ENCODE measurements around the gene RIPOR2. TPM values are rescaled to one million over a fixed set of nuclear protein-coding genes. Genes with fewer than 3 reads are reported as not detected.

The RIPOR2 gene
- total RNA-seq, 1 donor from 2014 or later = 38.0 TPM

DNA sequence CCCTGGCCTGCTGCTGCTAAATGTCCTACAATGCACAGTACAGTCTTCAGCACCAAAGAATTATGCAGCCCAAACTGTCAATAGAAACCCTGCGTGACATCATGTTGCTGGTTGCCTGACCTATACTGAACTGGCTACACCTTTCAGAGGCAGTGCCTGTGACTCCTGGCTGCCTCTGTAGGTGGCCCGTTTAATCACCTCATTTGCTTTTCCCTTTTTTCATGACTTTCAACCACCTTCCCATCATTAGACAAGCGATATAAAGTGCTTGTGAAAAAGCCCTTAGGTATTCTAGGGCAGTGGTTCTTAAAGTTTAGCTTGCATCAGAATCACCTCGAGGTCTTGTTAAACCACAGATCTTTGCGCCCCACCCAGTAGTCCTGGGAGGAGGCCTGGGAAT lies 33.0 kb upstream of the RIPOR2 start:
- TF ChIP-seq, protein P1, sequence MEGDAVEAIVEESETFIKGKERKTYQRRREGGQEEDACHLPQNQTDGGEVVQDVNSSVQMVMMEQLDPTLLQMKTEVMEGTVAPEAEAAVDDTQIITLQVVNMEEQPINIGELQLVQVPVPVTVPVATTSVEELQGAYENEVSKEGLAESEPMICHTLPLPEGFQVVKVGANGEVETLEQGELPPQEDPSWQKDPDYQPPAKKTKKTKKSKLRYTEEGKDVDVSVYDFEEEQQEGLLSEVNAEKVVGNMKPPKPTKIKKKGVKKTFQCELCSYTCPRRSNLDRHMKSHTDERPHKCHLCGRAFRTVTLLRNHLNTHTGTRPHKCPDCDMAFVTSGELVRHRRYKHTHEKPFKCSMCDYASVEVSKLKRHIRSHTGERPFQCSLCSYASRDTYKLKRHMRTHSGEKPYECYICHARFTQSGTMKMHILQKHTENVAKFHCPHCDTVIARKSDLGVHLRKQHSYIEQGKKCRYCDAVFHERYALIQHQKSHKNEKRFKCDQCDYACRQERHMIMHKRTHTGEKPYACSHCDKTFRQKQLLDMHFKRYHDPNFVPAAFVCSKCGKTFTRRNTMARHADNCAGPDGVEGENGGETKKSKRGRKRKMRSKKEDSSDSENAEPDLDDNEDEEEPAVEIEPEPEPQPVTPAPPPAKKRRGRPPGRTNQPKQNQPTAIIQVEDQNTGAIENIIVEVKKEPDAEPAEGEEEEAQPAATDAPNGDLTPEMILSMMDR (IDR thresholded peaks at IDR 0.05) = no peak
- no peak overlapping the region for H3K4me3 ChIP-seq
- intact Hi-C loops (cut with DNase I) = no loop called here
- H3K9me3 ChIP-seq = no peaks in the 10 kb centered on the region
- ATAC-seq (no peak), DNase-seq (no peak)
- no peaks in the 10 kb centered on the region for H3K36me3 ChIP-seq
- no peak overlapping the region for H3K27ac ChIP-seq
- H3K4me1 ChIP-seq = no peaks in the 10 kb centered on the region
- H3K27me3 ChIP-seq (ENCODE audit: low read depth) = no peaks in the 10 kb centered on the region

DNA sequence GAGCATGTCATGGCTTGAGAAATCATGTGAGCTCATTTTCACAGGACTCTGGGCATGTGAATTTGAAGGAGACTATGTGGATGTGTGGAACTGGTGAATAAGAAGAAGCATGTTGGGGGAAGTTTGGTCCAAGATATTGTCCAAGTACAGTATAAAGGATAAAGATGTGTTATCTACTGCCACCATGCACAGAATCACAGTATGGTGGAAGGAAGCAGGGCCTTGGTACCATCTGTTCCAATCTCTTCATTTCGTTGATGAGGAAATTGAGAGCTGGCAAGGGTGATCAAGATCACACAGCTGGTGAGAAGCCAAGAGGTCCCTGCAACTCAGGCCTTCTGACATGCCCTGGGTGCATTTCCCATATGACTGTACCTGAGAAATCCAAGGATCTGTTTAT lies 31.5 kb upstream of the RIPOR2 start:
- Histone ChIP-seq H3K36me3 (no peaks in the 10 kb centered on the region), H3K27me3 (ENCODE audit: low read depth) (no peaks in the 10 kb centered on the region), H3K4me1 (no peaks in the 10 kb centered on the region), H3K4me3 (no peak overlapping the region), H3K27ac (no peak overlapping the region), H3K9me3 (no peaks in the 10 kb centered on the region)
- intact Hi-C loops (cut with DNase I) = no loop called here
- DNase-seq (no peak), ATAC-seq (no peak)
- TF ChIP-seq, protein P1 (IDR thresholded peaks at IDR 0.05) = no peak

DNA sequence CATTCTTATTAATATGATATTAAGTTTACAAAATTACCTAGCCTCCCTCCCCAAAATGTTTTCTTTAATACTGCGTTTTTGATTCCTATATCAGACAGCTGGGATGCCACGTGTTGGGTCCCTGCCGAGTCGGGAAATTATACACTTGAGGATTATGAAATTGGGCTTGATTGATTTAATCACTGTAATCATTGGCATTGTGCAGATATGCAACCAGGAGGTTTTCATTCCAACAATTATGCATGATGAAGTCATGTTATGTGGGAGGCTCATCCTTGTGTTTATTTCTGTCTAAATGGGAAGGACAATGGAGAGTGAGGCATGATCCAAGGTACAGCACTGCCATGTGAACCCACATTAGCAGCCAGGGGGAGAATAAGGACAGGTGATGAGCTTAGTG lies 30.6 kb upstream of the RIPOR2 start:
- ATAC-seq = no peak
- no peaks in the 10 kb centered on the region for H3K36me3 ChIP-seq
- TF ChIP-seq, protein P1 (IDR thresholded peaks at IDR 0.05) = no peak
- H3K4me3 ChIP-seq = no peak overlapping the region
- H3K4me1 ChIP-seq = no peaks in the 10 kb centered on the region
- DNase-seq = no peak
- H3K27ac ChIP-seq = no peak overlapping the region
- intact Hi-C loops (cut with DNase I) = no loop called here
- no peaks in the 10 kb centered on the region for H3K9me3 ChIP-seq
- no peaks in the 10 kb centered on the region for H3K27me3 ChIP-seq (ENCODE audit: low read depth)

DNA sequence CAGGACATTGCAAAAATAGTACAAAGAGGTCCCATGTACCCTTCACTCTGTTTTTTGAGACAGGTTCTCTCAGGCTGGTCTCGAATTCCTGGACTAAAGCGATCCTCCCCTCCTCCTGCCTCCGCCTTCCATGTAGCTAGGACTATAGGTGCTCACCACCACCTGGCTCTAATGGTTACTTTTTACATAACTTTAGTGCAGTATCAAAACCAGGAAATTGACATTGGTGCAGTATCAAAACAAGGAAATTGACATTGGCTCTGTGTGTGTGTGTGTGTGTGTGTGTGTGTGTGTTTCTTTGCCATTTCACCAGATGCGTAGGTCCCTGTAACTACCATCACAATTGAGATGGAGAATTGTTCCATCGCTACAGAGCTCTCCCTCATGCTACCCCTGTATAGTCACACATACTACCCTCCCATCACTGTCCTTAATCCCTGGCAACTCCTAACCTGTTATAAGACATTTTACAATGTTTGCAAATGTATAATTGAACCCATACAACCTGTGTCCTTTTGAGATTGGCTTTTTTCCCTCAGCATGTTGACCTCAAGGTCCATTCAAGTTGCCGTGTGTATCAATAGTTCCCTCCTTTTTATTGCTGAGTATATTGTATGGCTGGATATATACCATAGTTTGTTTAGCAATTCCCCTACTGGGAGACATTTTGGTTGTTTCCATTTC lies 28.3 kb upstream of the RIPOR2 start:
- intact Hi-C loops (cut with DNase I) = no loop called here
- Histone ChIP-seq H3K36me3 (no peaks in the 10 kb centered on the region), H3K9me3 (no peaks in the 10 kb centered on the region), H3K4me1 (no peaks in the 10 kb centered on the region), H3K27ac (no peak overlapping the region), H3K27me3 (ENCODE audit: low read depth) (no peaks in the 10 kb centered on the region), H3K4me3 (no peak overlapping the region)
- DNase-seq (no peak), ATAC-seq (no peak)
- TF ChIP-seq, protein P1 (IDR thresholded peaks at IDR 0.05) = no peak

DNA sequence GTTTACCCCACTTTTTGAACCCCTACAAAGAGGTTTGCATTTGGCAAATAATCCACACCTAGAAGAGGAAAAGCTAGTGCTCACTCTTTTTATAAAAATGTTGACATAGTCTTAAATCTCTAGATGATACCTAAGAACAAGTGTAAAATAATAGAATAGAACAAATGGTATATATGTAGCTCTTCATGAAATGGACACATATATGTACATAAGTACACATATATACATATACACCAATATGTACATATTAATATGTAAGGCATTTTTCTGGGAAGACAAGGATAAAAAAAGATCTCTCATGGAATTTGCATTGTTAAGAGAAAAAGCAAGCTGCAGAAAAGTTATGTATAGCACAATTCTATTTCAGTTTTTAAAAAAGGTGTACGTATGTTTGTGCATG lies 27.6 kb upstream of the RIPOR2 start:
- no peak for ATAC-seq

More for the DNA sequence above, 27.6 kb upstream of the RIPOR2 start:
- Histone ChIP-seq H3K27ac (no peak overlapping the region), H3K36me3 (no peaks in the 10 kb centered on the region), H3K27me3 (ENCODE audit: low read depth) (no peaks in the 10 kb centered on the region), H3K9me3 (no peaks in the 10 kb centered on the region), H3K4me1 (no peaks in the 10 kb centered on the region), H3K4me3 (no peak overlapping the region)
- intact Hi-C loops (cut with DNase I) = no loop called here
- TF ChIP-seq, protein P1 (IDR thresholded peaks at IDR 0.05) = no peak
- no peak for DNase-seq

Measured in lower lobe of right lung (tissue), 2 donors.